Measurements from ENCODE around the gene TFB1M. TPM values are rescaled to one million over a fixed set of nuclear protein-coding genes. Genes with fewer than 3 reads are reported as not detected.
A peak's percentile ranks its signal among the peaks of the same experiment; 100 is the strongest.
"Not testable (repeated sequence)": the region's sequence is repeated elsewhere in the genome, so short reads cannot be mapped to it uniquely, and the experiment has no call there.

Gene TFB1M
- total RNA-seq, 2 experiments from 2014 or later: 45.5 to 56.4 TPM

GRCh38 chr6:155272353-155273232 lies 41.7 kb downstream of the TFB1M start:
- no peaks in the 10 kb centered on the region for H3K27me3 Mint-ChIP-seq
- CTCF ChIA-PET: interaction anchor here (0.7 to 0.9 kb wide), 2 partner anchors 9 to 14 kb away, joined by 3 read pairs; partner anchors contain the start of gene CLDN20
- H3K4me3 Mint-ChIP-seq: no peak overlapping the region
- ATAC-seq: no peak
- no peak for DNase-seq
- intact Hi-C loops (cut with DNase I, micrococcal nuclease): no loop called here
- H3K9me3 Mint-ChIP-seq (ENCODE audit: low read depth): no peaks in the 10 kb centered on the region
- peaks cover 11% of the 10 kb centered on the region for H3K4me1 Mint-ChIP-seq
- peak overlapping the region; percentile 16 for H3K27ac Mint-ChIP-seq
- POLR2A ChIA-PET: no interaction called here
- peaks cover 20% of the 10 kb centered on the region for H3K36me3 Mint-ChIP-seq (ENCODE audit: low read depth)

- no peaks in the 10 kb centered on the region for H3K27me3 Mint-ChIP-seq
- POLR2A ChIA-PET: no interaction called here
- H3K4me1 Mint-ChIP-seq: peaks cover 11% of the 10 kb centered on the region
- H3K4me3 Mint-ChIP-seq: no peak overlapping the region
- no peak overlapping the region for H3K27ac Mint-ChIP-seq
- H3K36me3 Mint-ChIP-seq (ENCODE audit: low read depth): peaks cover 23% of the 10 kb centered on the region
- CTCF ChIA-PET: interaction anchor here (0.6 to 3.3 kb wide), 4 partner anchors 10 to 342 kb away, joined by 3 to 16 read pairs (median 10); no protein-coding TSS in a partner anchor
- no peak for ATAC-seq
- intact Hi-C loops (cut with DNase I, micrococcal nuclease): no loop called here
- no peaks in the 10 kb centered on the region for H3K9me3 Mint-ChIP-seq (ENCODE audit: low read depth)
- DNase-seq: no peak
These were observed 43.1 kb downstream of the TFB1M start for GRCh38 chr6:155271145-155271544.

GRCh38 chr6:155270561-155271091 lies 43.7 kb downstream of the TFB1M start:
- Mint-ChIP-seq H3K9me3 (ENCODE audit: low read depth) (no peaks in the 10 kb centered on the region), H3K36me3 (ENCODE audit: low read depth) (peaks cover 26% of the 10 kb centered on the region), H3K4me3 (no peak overlapping the region), H3K27ac (no peak overlapping the region), H3K27me3 (no peaks in the 10 kb centered on the region), H3K4me1 (peaks cover 14% of the 10 kb centered on the region)
- intact Hi-C loops (cut with DNase I, micrococcal nuclease): no loop called here
- DNase-seq (no peak), ATAC-seq (no peak)
- POLR2A ChIA-PET: no interaction called here
- CTCF ChIA-PET: interaction anchor here (0.6 to 3.3 kb wide), 6 partner anchors 11 to 403 kb away, joined by 3 to 16 read pairs (median 8); no protein-coding TSS in a partner anchor

GRCh38 chr6:155269765-155270164 lies 44.5 kb downstream of the TFB1M start:
- H3K36me3 Mint-ChIP-seq (ENCODE audit: low read depth): peaks cover 28% of the 10 kb centered on the region
- ATAC-seq (no peak), DNase-seq (no peak)
- H3K27ac Mint-ChIP-seq: no peak overlapping the region
- POLR2A ChIA-PET: no interaction called here
- H3K27me3 Mint-ChIP-seq: no peaks in the 10 kb centered on the region
- intact Hi-C loops (cut with DNase I, micrococcal nuclease): loop anchor here (5.0 to 10.0 kb wide), 2 partner anchors 92 to 585 kb away; no protein-coding TSS in a partner anchor
- no peak overlapping the region for H3K4me3 Mint-ChIP-seq
- H3K4me1 Mint-ChIP-seq: peaks cover 14% of the 10 kb centered on the region
- CTCF ChIA-PET: interaction anchor here (1.0 to 3.3 kb wide), 6 partner anchors 8 to 402 kb away, joined by 3 to 16 read pairs (median 8); no protein-coding TSS in a partner anchor
- H3K9me3 Mint-ChIP-seq (ENCODE audit: low read depth): no peaks in the 10 kb centered on the region

GRCh38 chr6:155268088-155268867 lies 46.0 kb downstream of the TFB1M start:
- DNase-seq (peak; percentile 19), ATAC-seq (peak; percentile 51)
- H3K27me3 Mint-ChIP-seq; H3K9me3 Mint-ChIP-seq (ENCODE audit: low read depth); H3K27ac Mint-ChIP-seq; POLR2A ChIA-PET; H3K4me3 Mint-ChIP-seq: not testable (repeated sequence)
- CTCF ChIA-PET: interaction anchor here (0.6 to 3.3 kb wide), 14 partner anchors 9 to 594 kb away, joined by 3 to 16 read pairs (median 4); no protein-coding TSS in a partner anchor
- intact Hi-C loops (cut with DNase I, micrococcal nuclease): loop anchor here (1.0 to 10.0 kb wide), 3 partner anchors 91 to 583 kb away; no protein-coding TSS in a partner anchor
- peaks cover 12% of the 10 kb centered on the region for H3K4me1 Mint-ChIP-seq
- H3K36me3 Mint-ChIP-seq (ENCODE audit: low read depth): peaks cover 31% of the 10 kb centered on the region

- ChIA-PET POLR2A (no interaction called here), CTCF (interaction anchor here (0.6 to 2.6 kb wide), 8 partner anchors 10 to 399 kb away, joined by 3 to 11 read pairs (median 4); no protein-coding TSS in a partner anchor)
These were observed 46.9 kb downstream of the TFB1M start for GRCh38 chr6:155267411-155267810.

GRCh38 chr6:155265843-155266535 lies 48.3 kb downstream of the TFB1M start:
- DNase-seq: no peak
- H3K9me3 Mint-ChIP-seq (ENCODE audit: low read depth): no peaks in the 10 kb centered on the region
- intact Hi-C loops (cut with DNase I, micrococcal nuclease): loop anchor here (5.0 to 10.0 kb wide), 2 partner anchors 89 to 581 kb away; no protein-coding TSS in a partner anchor
- ATAC-seq: no peak
- no peak overlapping the region for H3K27ac Mint-ChIP-seq
- H3K4me3 Mint-ChIP-seq: no peak overlapping the region
- H3K27me3 Mint-ChIP-seq: no peaks in the 10 kb centered on the region
- ChIA-PET CTCF (interaction anchor here (0.7 to 2.6 kb wide), 2 partner anchors 10 to 88 kb away, joined by 3 to 11 read pairs; no protein-coding TSS in a partner anchor), POLR2A (no interaction called here)
- peaks cover 31% of the 10 kb centered on the region for H3K36me3 Mint-ChIP-seq (ENCODE audit: low read depth)
- H3K4me1 Mint-ChIP-seq: peaks cover 23% of the 10 kb centered on the region

More at GRCh38 chr6:155267411-155267810, 46.9 kb downstream of the TFB1M start:
- DNase-seq (no peak), ATAC-seq (no peak)
- Mint-ChIP-seq H3K27me3 (no peaks in the 10 kb centered on the region), H3K4me1 (peaks cover 12% of the 10 kb centered on the region), H3K4me3 (no peak overlapping the region), H3K36me3 (ENCODE audit: low read depth) (peaks cover 29% of the 10 kb centered on the region), H3K27ac (no peak overlapping the region), H3K9me3 (ENCODE audit: low read depth) (no peaks in the 10 kb centered on the region)
- intact Hi-C loops (cut with DNase I, micrococcal nuclease): loop anchor here (5.0 to 10.0 kb wide), 2 partner anchors 90 to 583 kb away; no protein-coding TSS in a partner anchor

- ATAC-seq (peak; percentile 19), DNase-seq (no peak)
- H3K9me3 Mint-ChIP-seq (ENCODE audit: low read depth): no peaks in the 10 kb centered on the region
- no peaks in the 10 kb centered on the region for H3K27me3 Mint-ChIP-seq
- intact Hi-C loops (cut with DNase I, micrococcal nuclease): loop anchor here (5.0 to 10.0 kb wide), 2 partner anchors 88 to 580 kb away; no protein-coding TSS in a partner anchor
- H3K36me3 Mint-ChIP-seq (ENCODE audit: low read depth): peaks cover 31% of the 10 kb centered on the region
- peak overlapping the region; percentile 15 for H3K27ac Mint-ChIP-seq
- peaks cover 22% of the 10 kb centered on the region for H3K4me1 Mint-ChIP-seq
- ChIA-PET POLR2A (interaction anchor here (0.5 kb wide), 1 partner anchor 530 kb away, joined by 4 read pairs; no protein-coding TSS in a partner anchor), CTCF (interaction anchor here (0.7 kb wide), 1 partner anchor 11 kb away, joined by 3 read pairs; no protein-coding TSS in a partner anchor)
- H3K4me3 Mint-ChIP-seq: no peak overlapping the region
These were observed 49.5 kb downstream of the TFB1M start for GRCh38 chr6:155264693-155265320.

- ATAC-seq (no peak), DNase-seq (no peak)
- CTCF ChIA-PET: interaction anchor here (0.7 kb wide), 1 partner anchor 9 kb away, joined by 3 read pairs; no protein-coding TSS in a partner anchor
- intact Hi-C loops (cut with DNase I, micrococcal nuclease): loop anchor here in 1 of 2 experiments (10.0 kb wide), 1 partner anchor 579 kb away; no protein-coding TSS in a partner anchor
- H3K4me1 Mint-ChIP-seq: peaks cover 22% of the 10 kb centered on the region
- H3K36me3 Mint-ChIP-seq (ENCODE audit: low read depth): peaks cover 37% of the 10 kb centered on the region
- H3K4me3 Mint-ChIP-seq: no peak within 1 kb of the TSS
- H3K9me3 Mint-ChIP-seq (ENCODE audit: low read depth): no peaks in the 10 kb centered on the region
- H3K27ac Mint-ChIP-seq: peak within 1 kb of the TSS; percentile 15
- H3K27me3 Mint-ChIP-seq: no peaks in the 10 kb centered on the region
- POLR2A ChIA-PET: no interaction called here
These were observed 50.8 kb downstream of the TFB1M start, which contains the start of gene CLDN20 for GRCh38 chr6:155263373-155264063. TSS of gene CLDN20 (plus strand) at chr6:155264013. CDS start at chr6:155275720, 11,707 bp downstream.
